Measurements from ENCODE around the gene ALG10B. TPM values are rescaled to one million over a fixed set of nuclear protein-coding genes. Genes with fewer than 3 reads are reported as not detected.

Gene ALG10B, protein sequence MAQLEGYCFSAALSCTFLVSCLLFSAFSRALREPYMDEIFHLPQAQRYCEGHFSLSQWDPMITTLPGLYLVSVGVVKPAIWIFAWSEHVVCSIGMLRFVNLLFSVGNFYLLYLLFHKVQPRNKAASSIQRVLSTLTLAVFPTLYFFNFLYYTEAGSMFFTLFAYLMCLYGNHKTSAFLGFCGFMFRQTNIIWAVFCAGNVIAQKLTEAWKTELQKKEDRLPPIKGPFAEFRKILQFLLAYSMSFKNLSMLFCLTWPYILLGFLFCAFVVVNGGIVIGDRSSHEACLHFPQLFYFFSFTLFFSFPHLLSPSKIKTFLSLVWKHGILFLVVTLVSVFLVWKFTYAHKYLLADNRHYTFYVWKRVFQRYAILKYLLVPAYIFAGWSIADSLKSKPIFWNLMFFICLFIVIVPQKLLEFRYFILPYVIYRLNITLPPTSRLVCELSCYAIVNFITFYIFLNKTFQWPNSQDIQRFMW
- polyA plus RNA-seq (4.5 to 5.5 TPM (median 4.5 TPM) in 3 replicates), polyA minus RNA-seq (9.6 to 16.0 TPM (median 12.0 TPM) in 3 replicates)
- polyA plus RNA-seq (2011; ENCODE audit: low read depth): 0.25 TPM
- 1.5 and 2.6 TPM in 2 replicates for polyA plus RNA-seq (2011; cell fraction: cytosol; rRNA removed)
- 8.1 and 9.3 TPM in 2 replicates for polyA plus RNA-seq (2011; cell fraction: nucleus; rRNA removed)
- polyA plus RNA-seq (2012; ENCODE audit: low replicate concordance): 2.0 and 3.6 TPM in 2 replicates
- polyA minus RNA-seq (2011; cell fraction: cytosol; rRNA and poly(A)+ RNA removed): 4.6 TPM
- polyA minus RNA-seq (2011; cell fraction: nucleus; rRNA and poly(A)+ RNA removed): 14.4 and 16.6 TPM in 2 replicates

DNA sequence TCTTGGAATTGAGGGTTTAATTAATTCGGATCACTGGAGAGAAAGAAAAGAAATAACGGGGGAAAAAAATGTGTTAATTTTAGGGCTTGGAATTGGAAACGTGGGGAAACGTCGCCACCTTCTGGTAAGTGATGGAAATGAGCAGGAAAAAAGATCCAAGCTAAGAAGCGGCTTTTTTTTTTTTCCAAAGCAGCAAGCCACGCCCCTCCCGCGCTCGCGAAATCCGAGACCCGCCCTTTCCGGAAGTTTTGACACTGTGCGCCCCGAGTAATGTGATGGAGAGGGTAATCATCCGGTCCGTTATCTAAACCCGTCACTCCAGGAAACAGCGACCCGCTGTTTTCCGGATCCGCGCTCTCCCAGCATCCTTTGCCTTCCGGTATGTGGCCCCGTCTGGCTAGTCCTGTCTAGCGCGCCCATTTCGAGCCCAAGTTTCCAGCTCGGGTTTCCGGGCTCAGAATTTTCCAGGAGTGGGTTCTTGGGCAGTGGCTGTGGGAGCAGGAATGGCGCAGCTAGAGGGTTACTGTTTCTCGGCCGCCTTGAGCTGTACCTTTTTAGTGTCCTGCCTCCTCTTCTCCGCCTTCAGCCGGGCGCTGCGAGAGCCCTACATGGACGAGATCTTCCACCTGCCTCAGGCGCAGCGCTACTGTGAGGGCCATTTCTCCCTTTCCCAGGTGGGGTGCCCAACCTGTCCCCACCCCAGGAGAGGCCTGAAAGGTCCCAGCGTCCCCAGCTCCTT is at the start of gene ALG10B:
ALG10B (plus strand) TSS at position 384 of the 739 bp plus-strand sequence; CDS start at position 504, 120 bp downstream.
- dilution Hi-C loops (cut with MboI; ENCODE audit: extremely low pct_ligation_motif_present, low sequenced_read_pairs): no loop called here
- H3K4me1 ChIP-seq (ENCODE audit: control insufficient read depth, extremely low read depth, insufficient read depth, low read length): no peaks in the 10 kb centered on the region
- H3K36me3 ChIP-seq (ENCODE audit: control insufficient read depth in 2 of 2, extremely low read depth in 1 of 2, insufficient read depth in 2 of 2, low read length in 2 of 2): no peaks in the 10 kb centered on the region
- DNase-seq (ENCODE audit: low read depth, low spot score) (peak; percentile 48), FAIRE-seq (peak; percentile 78)
- peak within 1 kb of the TSS; percentile 71 to 81 (median 80) for H3K4me3 ChIP-seq (ENCODE audit: control insufficient read depth in 2 of 3, extremely low read depth in 1 of 3, insufficient read depth in 2 of 3, low read depth in 1 of 3, low read length in 3 of 3)
- H3K27me3 ChIP-seq (ENCODE audit: control insufficient read depth, extremely low read depth, insufficient read depth, low read length): no peaks in the 10 kb centered on the region
- H3K27ac ChIP-seq (ENCODE audit: control insufficient read depth, insufficient read depth, low read length): peak within 1 kb of the TSS; percentile 74
- peak within 1 kb of the TSS; percentile 84 for H3K9ac ChIP-seq (ENCODE audit: control insufficient read depth, extremely low read depth, insufficient read depth, low read length)
- no peaks in the 10 kb centered on the region for H3K79me2 ChIP-seq (ENCODE audit: control insufficient read depth, insufficient read depth, low read length)
- TF ChIP-seq EZH2 (IDR thresholded peaks at IDR 0.05; ENCODE audit: low read length): no peak
- TF ChIP-seq, protein P1, sequence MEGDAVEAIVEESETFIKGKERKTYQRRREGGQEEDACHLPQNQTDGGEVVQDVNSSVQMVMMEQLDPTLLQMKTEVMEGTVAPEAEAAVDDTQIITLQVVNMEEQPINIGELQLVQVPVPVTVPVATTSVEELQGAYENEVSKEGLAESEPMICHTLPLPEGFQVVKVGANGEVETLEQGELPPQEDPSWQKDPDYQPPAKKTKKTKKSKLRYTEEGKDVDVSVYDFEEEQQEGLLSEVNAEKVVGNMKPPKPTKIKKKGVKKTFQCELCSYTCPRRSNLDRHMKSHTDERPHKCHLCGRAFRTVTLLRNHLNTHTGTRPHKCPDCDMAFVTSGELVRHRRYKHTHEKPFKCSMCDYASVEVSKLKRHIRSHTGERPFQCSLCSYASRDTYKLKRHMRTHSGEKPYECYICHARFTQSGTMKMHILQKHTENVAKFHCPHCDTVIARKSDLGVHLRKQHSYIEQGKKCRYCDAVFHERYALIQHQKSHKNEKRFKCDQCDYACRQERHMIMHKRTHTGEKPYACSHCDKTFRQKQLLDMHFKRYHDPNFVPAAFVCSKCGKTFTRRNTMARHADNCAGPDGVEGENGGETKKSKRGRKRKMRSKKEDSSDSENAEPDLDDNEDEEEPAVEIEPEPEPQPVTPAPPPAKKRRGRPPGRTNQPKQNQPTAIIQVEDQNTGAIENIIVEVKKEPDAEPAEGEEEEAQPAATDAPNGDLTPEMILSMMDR (optimal IDR thresholded peaks at IDR 0.05 in 1 of 3, IDR thresholded peaks at IDR 0.05 in 1 of 3, conservative IDR thresholded peaks at IDR 0.05 in 1 of 3; ENCODE audit: extremely low read depth in 1 of 3, insufficient read depth in 2 of 3, low read length in 3 of 3): peak in 2 of 3 experiments; percentile 36 to 61
- no peaks in the 10 kb centered on the region for H4K20me1 ChIP-seq (ENCODE audit: control insufficient read depth, extremely low read depth, insufficient read depth, low read length)
- H3K9me1 ChIP-seq (ENCODE audit: control insufficient read depth, extremely low read depth, insufficient read depth, low read length): no peaks in the 10 kb centered on the region
- H3K9me3 ChIP-seq (ENCODE audit: control insufficient read depth, low read depth, low read length): no peaks in the 10 kb centered on the region
- H2AFZ ChIP-seq (ENCODE audit: control insufficient read depth, low read length): peak within 1 kb of the TSS; percentile 99
- peak within 1 kb of the TSS; percentile 88 for H3K4me2 ChIP-seq (ENCODE audit: control insufficient read depth, extremely low read depth, insufficient read depth, low read depth, low read length)

DNA sequence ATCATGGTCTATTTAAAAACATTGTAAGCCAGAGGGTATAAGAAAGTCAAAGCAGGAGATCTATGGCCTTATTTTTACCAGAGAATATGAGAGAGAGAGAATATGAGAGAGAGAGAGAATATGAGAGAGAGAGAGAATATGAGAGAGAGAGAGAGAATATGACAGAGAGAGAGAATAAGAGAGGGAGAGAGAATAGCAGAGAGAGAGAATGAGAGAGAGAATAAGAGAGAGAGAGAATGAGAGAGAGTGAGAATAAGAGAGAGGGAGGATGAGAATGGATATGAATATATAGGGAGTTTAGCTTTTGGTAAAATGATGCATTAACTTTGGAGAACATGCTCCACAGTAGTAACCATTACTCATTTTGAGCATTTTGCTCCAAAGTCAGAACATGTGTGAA is 48.0 kb upstream of the ALG10B start:
- FAIRE-seq (no peak), DNase-seq (ENCODE audit: low read depth, low spot score) (no peak)
- Histone ChIP-seq H3K36me3 (ENCODE audit: control insufficient read depth in 2 of 2, extremely low read depth in 1 of 2, insufficient read depth in 2 of 2, low read length in 2 of 2) (no peaks in the 10 kb centered on the region), H3K4me1 (ENCODE audit: control insufficient read depth, extremely low read depth, insufficient read depth, low read length) (no peaks in the 10 kb centered on the region), H4K20me1 (ENCODE audit: control insufficient read depth, extremely low read depth, insufficient read depth, low read length) (no peaks in the 10 kb centered on the region), H3K9me3 (ENCODE audit: control insufficient read depth, low read depth, low read length) (no peaks in the 10 kb centered on the region), H3K4me2 (ENCODE audit: control insufficient read depth, extremely low read depth, insufficient read depth, low read depth, low read length) (no peak overlapping the region), H3K4me3 (ENCODE audit: control insufficient read depth in 2 of 3, extremely low read depth in 1 of 3, insufficient read depth in 2 of 3, low read depth in 1 of 3, low read length in 3 of 3) (no peak overlapping the region), H3K79me2 (ENCODE audit: control insufficient read depth, insufficient read depth, low read length) (no peaks in the 10 kb centered on the region), H3K9ac (ENCODE audit: control insufficient read depth, extremely low read depth, insufficient read depth, low read length) (no peak overlapping the region), H2AFZ (ENCODE audit: control insufficient read depth, low read length) (no peak overlapping the region), H3K9me1 (ENCODE audit: control insufficient read depth, extremely low read depth, insufficient read depth, low read length) (no peaks in the 10 kb centered on the region), H3K27ac (ENCODE audit: control insufficient read depth, insufficient read depth, low read length) (no peak overlapping the region), H3K27me3 (ENCODE audit: control insufficient read depth, extremely low read depth, insufficient read depth, low read length) (no peaks in the 10 kb centered on the region)
- TF ChIP-seq, protein P1 (optimal IDR thresholded peaks at IDR 0.05 in 1 of 3, IDR thresholded peaks at IDR 0.05 in 1 of 3, conservative IDR thresholded peaks at IDR 0.05 in 1 of 3; ENCODE audit: extremely low read depth in 1 of 3, insufficient read depth in 2 of 3, low read length in 3 of 3): no peak
- TF ChIP-seq EZH2 (IDR thresholded peaks at IDR 0.05; ENCODE audit: low read length): no peak
- dilution Hi-C loops (cut with MboI; ENCODE audit: extremely low pct_ligation_motif_present, low sequenced_read_pairs): no loop called here
